ENCODE measurements around the gene ZSCAN2.
"Not testable (repeated sequence)": the region's sequence is repeated elsewhere in the genome, so short reads cannot be mapped to it uniquely, and the experiment has no call there.

ZSCAN2 gene

GRCh38 chr15:84634228-84634837, 33.5 kb downstream of the ZSCAN2 start:
- Histone ChIP-seq H3K18ac (ENCODE audit: low read length) (no peak overlapping the region), H3K4me3 (ENCODE audit: low read depth, low read length) (peak overlapping the region; percentile 67), H3K27ac (ENCODE audit: low read depth, low read length) (no peak overlapping the region), H2BK120ac (ENCODE audit: insufficient read depth, low read length, poor library complexity) (no peak overlapping the region), H4K12ac (ENCODE audit: low read depth, low read length) (no peak overlapping the region), H2AK5ac (ENCODE audit: low read length) (no peak overlapping the region), H4K8ac (ENCODE audit: low read depth, low read length) (no peak overlapping the region), H3K4me1 (ENCODE audit: control insufficient read depth in 1 of 2, insufficient read depth in 2 of 2, low read length in 2 of 2) (peaks cover 9 to 16% of the 10 kb centered on the region in 2 experiments), H3K9me3 (ENCODE audit: insufficient read depth, low read depth, low read length) (peaks cover 2% of the 10 kb centered on the region), H3K79me1 (ENCODE audit: low read length) (peaks cover 3% of the 10 kb centered on the region), H3K4me2 (ENCODE audit: low read length) (peak overlapping the region; percentile 98), H3K4ac (ENCODE audit: low read depth, low read length) (no peak overlapping the region), H3K14ac (ENCODE audit: low read length) (no peak overlapping the region), H3K9ac (ENCODE audit: low read length) (no peak overlapping the region), H3K23ac (ENCODE audit: low read length) (no peak overlapping the region), H3K27me3 (ENCODE audit: insufficient read depth, low read length) (no peaks in the 10 kb centered on the region), H3K79me2 (ENCODE audit: control insufficient read depth, insufficient read depth, low read length, poor library complexity) (peaks cover 3% of the 10 kb centered on the region), H2BK5ac (ENCODE audit: low read depth, low read length, poor library complexity) (no peak overlapping the region), H2AFZ (ENCODE audit: insufficient read depth, low read length, poor library complexity) (no peak overlapping the region), H2BK12ac (ENCODE audit: low read length) (no peak overlapping the region), H3K36me3 (ENCODE audit: control insufficient read depth in 1 of 2, insufficient read depth in 2 of 2, low read length in 2 of 2) (peaks cover 0 to 3% of the 10 kb centered on the region in 2 experiments), H4K91ac (ENCODE audit: low read depth, low read length) (no peak overlapping the region)
- peak; percentile 55 to 87 for DNase-seq
- no CpG with 5 or more reads among the region's 23 CpGs for WGBS (ENCODE audit: extremely low coverage, insufficient coverage, insufficient read length)

GRCh38 chr15:84638103-84638502, 37.3 kb downstream of the ZSCAN2 start:
- Histone ChIP-seq H2BK12ac (ENCODE audit: low read length) (no peak overlapping the region), H2AFZ (ENCODE audit: insufficient read depth, low read length, poor library complexity) (no peak overlapping the region), H3K4me1 (ENCODE audit: control insufficient read depth in 1 of 2, insufficient read depth in 2 of 2, low read length in 2 of 2) (peaks cover 2 to 7% of the 10 kb centered on the region in 2 experiments), H3K4me2 (ENCODE audit: low read length) (no peak overlapping the region), H2AK5ac (ENCODE audit: low read length) (no peak overlapping the region), H3K14ac (ENCODE audit: low read length) (no peak overlapping the region), H2BK120ac (ENCODE audit: insufficient read depth, low read length, poor library complexity) (no peak overlapping the region), H4K8ac (ENCODE audit: low read depth, low read length) (no peak overlapping the region), H3K36me3 (ENCODE audit: control insufficient read depth in 1 of 2, insufficient read depth in 2 of 2, low read length in 2 of 2) (peaks cover 25 to 30% of the 10 kb centered on the region in 2 experiments), H3K18ac (ENCODE audit: low read length) (no peak overlapping the region), H3K9me3 (ENCODE audit: insufficient read depth, low read depth, low read length) (peaks cover 2% of the 10 kb centered on the region), H3K27me3 (ENCODE audit: insufficient read depth, low read length) (no peaks in the 10 kb centered on the region), H3K23ac (ENCODE audit: low read length) (no peak overlapping the region), H4K91ac (ENCODE audit: low read depth, low read length) (no peak overlapping the region), H4K12ac (ENCODE audit: low read depth, low read length) (no peak overlapping the region), H3K9ac (ENCODE audit: low read length) (no peak overlapping the region), H3K4ac (ENCODE audit: low read depth, low read length) (no peak overlapping the region), H2BK5ac (ENCODE audit: low read depth, low read length, poor library complexity) (no peak overlapping the region), H3K79me2 (ENCODE audit: control insufficient read depth, insufficient read depth, low read length, poor library complexity) (peaks cover 3% of the 10 kb centered on the region), H3K27ac (ENCODE audit: low read depth, low read length) (no peak overlapping the region), H3K4me3 (ENCODE audit: low read depth, low read length) (no peak overlapping the region), H3K79me1 (ENCODE audit: low read length) (no peaks in the 10 kb centered on the region)
- DNase-seq: no peak
- no CpG with 5 or more reads among the region's 3 CpGs for WGBS (ENCODE audit: extremely low coverage, insufficient coverage, insufficient read length)

GRCh38 chr15:84641871-84642270, 41.1 kb downstream of the ZSCAN2 start:
- not testable (repeated sequence) for H3K4me2 ChIP-seq (ENCODE audit: low read length); H3K79me1 ChIP-seq (ENCODE audit: low read length); H3K18ac ChIP-seq (ENCODE audit: low read length); H4K12ac ChIP-seq (ENCODE audit: low read depth, low read length); H4K91ac ChIP-seq (ENCODE audit: low read depth, low read length); H3K4ac ChIP-seq (ENCODE audit: low read depth, low read length); H2BK120ac ChIP-seq (ENCODE audit: insufficient read depth, low read length, poor library complexity); H3K4me3 ChIP-seq (ENCODE audit: low read depth, low read length); H3K27me3 ChIP-seq (ENCODE audit: insufficient read depth, low read length); H3K9ac ChIP-seq (ENCODE audit: low read length); H3K23ac ChIP-seq (ENCODE audit: low read length); H2AFZ ChIP-seq (ENCODE audit: insufficient read depth, low read length, poor library complexity); H2BK12ac ChIP-seq (ENCODE audit: low read length); H2AK5ac ChIP-seq (ENCODE audit: low read length); H3K14ac ChIP-seq (ENCODE audit: low read length); H3K9me3 ChIP-seq (ENCODE audit: insufficient read depth, low read depth, low read length); H2BK5ac ChIP-seq (ENCODE audit: low read depth, low read length, poor library complexity); H3K79me2 ChIP-seq (ENCODE audit: control insufficient read depth, insufficient read depth, low read length, poor library complexity); H3K4me1 ChIP-seq (ENCODE audit: control insufficient read depth in 1 of 2, insufficient read depth in 2 of 2, low read length in 2 of 2); H3K27ac ChIP-seq (ENCODE audit: low read depth, low read length); DNase-seq; H4K8ac ChIP-seq (ENCODE audit: low read depth, low read length)
- H3K36me3 ChIP-seq (ENCODE audit: control insufficient read depth in 1 of 2, insufficient read depth in 2 of 2, low read length in 2 of 2): peaks cover 48 to 58% of the 10 kb centered on the region in 2 experiments
- no CpG with 5 or more reads among the region's 9 CpGs for WGBS (ENCODE audit: extremely low coverage, insufficient coverage, insufficient read length)

GRCh38 chr15:84642640-84643039, 41.8 kb downstream of the ZSCAN2 start:
- H3K18ac ChIP-seq (ENCODE audit: low read length); H2BK12ac ChIP-seq (ENCODE audit: low read length); H3K23ac ChIP-seq (ENCODE audit: low read length); DNase-seq; H3K79me1 ChIP-seq (ENCODE audit: low read length); H3K4me3 ChIP-seq (ENCODE audit: low read depth, low read length); H4K91ac ChIP-seq (ENCODE audit: low read depth, low read length); H3K79me2 ChIP-seq (ENCODE audit: control insufficient read depth, insufficient read depth, low read length, poor library complexity); H3K4me2 ChIP-seq (ENCODE audit: low read length); H4K12ac ChIP-seq (ENCODE audit: low read depth, low read length); H2BK120ac ChIP-seq (ENCODE audit: insufficient read depth, low read length, poor library complexity); H2BK5ac ChIP-seq (ENCODE audit: low read depth, low read length, poor library complexity); H3K27me3 ChIP-seq (ENCODE audit: insufficient read depth, low read length); H3K9ac ChIP-seq (ENCODE audit: low read length); H3K4me1 ChIP-seq (ENCODE audit: control insufficient read depth in 1 of 2, insufficient read depth in 2 of 2, low read length in 2 of 2); H3K4ac ChIP-seq (ENCODE audit: low read depth, low read length); H3K14ac ChIP-seq (ENCODE audit: low read length); H3K9me3 ChIP-seq (ENCODE audit: insufficient read depth, low read depth, low read length); H2AK5ac ChIP-seq (ENCODE audit: low read length); H3K27ac ChIP-seq (ENCODE audit: low read depth, low read length); H2AFZ ChIP-seq (ENCODE audit: insufficient read depth, low read length, poor library complexity); H4K8ac ChIP-seq (ENCODE audit: low read depth, low read length): not testable (repeated sequence)
- WGBS (ENCODE audit: extremely low coverage, insufficient coverage, insufficient read length): no CpG with 5 or more reads among the region's 2 CpGs
- H3K36me3 ChIP-seq (ENCODE audit: control insufficient read depth in 1 of 2, insufficient read depth in 2 of 2, low read length in 2 of 2): peaks cover 51 to 64% of the 10 kb centered on the region in 2 experiments

Data from trophoblast cell (in vitro differentiated cells and primary cell).